ENCODE results near the gene IQSEC3. TPM values are rescaled to one million over a fixed set of nuclear protein-coding genes. Genes with fewer than 3 reads are reported as not detected.
"Not testable (repeated sequence)": the region's sequence is repeated elsewhere in the genome, so short reads cannot be mapped to it uniquely, and the experiment has no call there.

The IQSEC3 gene
- total RNA-seq, 1 donor: under 0.01 TPM

DNA sequence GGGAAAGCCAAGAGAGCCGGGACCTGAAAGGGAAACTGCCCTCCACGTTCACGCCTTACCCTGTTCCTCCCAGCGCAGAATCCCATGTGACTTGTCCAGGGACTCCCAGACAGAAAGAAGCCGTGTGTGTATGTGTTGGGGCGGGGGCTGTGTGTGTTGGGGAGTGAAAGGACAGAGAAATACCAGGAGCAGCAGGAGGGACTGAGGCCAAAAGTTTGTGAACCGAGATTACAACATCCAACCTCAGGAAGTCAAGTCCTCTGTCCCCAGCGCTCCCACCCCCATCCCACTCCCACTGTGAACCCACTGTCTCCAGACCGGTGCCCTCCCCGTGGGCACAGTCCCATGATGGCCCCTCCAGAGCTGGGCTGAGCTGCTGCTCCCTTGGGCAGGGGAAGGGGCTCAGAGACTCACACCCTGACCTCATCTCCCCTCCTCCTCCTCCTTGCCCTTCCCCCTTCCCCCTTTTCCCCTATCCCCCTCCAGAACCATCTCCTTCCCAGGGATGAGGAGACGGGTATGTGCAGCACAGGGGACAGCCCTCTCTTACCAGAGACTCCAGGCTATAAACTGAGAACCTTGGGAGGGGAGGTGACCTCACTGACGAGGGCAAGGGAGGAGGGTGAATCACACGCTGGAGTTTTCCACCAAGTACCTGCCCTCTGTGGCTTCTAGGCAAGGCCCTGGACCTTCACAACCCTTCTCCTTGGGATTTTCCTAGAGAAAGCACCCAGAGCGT, 147.6 kb downstream of the IQSEC3 start, which contains the start of gene SLC6A12:
TSS of gene SLC6A12 (minus strand) at position 155 of the 739 bp plus-strand sequence. CDS start 4,171 bp downstream, outside the sequence.
- DNase-seq (ENCODE audit: low read depth): peak; percentile 21
- TF ChIP-seq, protein P1, sequence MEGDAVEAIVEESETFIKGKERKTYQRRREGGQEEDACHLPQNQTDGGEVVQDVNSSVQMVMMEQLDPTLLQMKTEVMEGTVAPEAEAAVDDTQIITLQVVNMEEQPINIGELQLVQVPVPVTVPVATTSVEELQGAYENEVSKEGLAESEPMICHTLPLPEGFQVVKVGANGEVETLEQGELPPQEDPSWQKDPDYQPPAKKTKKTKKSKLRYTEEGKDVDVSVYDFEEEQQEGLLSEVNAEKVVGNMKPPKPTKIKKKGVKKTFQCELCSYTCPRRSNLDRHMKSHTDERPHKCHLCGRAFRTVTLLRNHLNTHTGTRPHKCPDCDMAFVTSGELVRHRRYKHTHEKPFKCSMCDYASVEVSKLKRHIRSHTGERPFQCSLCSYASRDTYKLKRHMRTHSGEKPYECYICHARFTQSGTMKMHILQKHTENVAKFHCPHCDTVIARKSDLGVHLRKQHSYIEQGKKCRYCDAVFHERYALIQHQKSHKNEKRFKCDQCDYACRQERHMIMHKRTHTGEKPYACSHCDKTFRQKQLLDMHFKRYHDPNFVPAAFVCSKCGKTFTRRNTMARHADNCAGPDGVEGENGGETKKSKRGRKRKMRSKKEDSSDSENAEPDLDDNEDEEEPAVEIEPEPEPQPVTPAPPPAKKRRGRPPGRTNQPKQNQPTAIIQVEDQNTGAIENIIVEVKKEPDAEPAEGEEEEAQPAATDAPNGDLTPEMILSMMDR (IDR thresholded peaks at IDR 0.05; ENCODE audit: insufficient read depth, low read depth, low read length): no peak
- H3K4me3 ChIP-seq (ENCODE audit: low read depth, low read length): no peak within 1 kb of the TSS

- TF ChIP-seq, protein P1 (IDR thresholded peaks at IDR 0.05; ENCODE audit: insufficient read depth, low read depth, low read length): no peak
- no peak for DNase-seq (ENCODE audit: low read depth)
- no peak overlapping the region for H3K4me3 ChIP-seq (ENCODE audit: low read depth, low read length)
Measured at GRCh38 chr12:215116-215515, 148.5 kb downstream of the IQSEC3 start.

DNA sequence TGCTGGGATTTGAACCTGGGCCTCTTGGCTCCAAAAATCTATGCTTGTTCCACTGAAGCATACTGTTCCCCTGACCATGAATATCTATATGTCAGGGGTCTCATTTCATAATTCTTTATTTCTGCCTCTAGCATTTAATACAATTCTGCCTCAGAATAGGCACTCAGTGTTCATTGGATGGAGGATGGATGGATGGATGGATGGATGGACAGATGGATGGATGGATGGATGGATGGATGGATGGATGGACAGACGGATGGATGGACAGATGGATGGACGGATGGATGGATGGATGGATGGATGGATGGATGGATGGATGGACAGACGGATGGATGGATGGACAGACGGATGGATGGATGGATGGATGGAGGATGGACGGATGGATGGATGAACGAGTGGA, 150.5 kb downstream of the IQSEC3 start:
- not testable (repeated sequence) for H3K4me3 ChIP-seq (ENCODE audit: low read depth, low read length); DNase-seq (ENCODE audit: low read depth)

DNA sequence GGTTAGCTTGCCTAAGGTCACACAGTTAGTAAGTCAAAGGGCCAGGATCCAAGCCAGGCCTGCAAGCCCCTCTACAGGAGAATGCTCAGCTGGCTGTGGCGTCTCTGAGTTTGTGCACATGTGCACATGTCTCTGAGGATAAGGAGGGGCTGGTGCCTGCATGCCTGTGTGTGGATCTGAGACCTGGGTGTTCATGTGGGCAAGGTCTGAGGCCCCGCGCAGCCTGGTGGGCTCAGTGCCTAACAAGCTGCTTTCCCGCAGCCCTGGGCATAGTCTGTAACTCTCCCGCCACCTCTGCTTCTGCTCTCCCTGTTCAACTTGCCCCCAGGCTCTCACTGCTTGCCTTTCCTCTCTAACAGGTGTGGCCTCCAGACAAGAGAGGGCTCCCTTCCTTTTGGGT, 151.7 kb downstream of the IQSEC3 start:
- TF ChIP-seq, protein P1 (IDR thresholded peaks at IDR 0.05; ENCODE audit: insufficient read depth, low read depth, low read length): no peak
- no peak for DNase-seq (ENCODE audit: low read depth)
- no peak overlapping the region for H3K4me3 ChIP-seq (ENCODE audit: low read depth, low read length)

DNA sequence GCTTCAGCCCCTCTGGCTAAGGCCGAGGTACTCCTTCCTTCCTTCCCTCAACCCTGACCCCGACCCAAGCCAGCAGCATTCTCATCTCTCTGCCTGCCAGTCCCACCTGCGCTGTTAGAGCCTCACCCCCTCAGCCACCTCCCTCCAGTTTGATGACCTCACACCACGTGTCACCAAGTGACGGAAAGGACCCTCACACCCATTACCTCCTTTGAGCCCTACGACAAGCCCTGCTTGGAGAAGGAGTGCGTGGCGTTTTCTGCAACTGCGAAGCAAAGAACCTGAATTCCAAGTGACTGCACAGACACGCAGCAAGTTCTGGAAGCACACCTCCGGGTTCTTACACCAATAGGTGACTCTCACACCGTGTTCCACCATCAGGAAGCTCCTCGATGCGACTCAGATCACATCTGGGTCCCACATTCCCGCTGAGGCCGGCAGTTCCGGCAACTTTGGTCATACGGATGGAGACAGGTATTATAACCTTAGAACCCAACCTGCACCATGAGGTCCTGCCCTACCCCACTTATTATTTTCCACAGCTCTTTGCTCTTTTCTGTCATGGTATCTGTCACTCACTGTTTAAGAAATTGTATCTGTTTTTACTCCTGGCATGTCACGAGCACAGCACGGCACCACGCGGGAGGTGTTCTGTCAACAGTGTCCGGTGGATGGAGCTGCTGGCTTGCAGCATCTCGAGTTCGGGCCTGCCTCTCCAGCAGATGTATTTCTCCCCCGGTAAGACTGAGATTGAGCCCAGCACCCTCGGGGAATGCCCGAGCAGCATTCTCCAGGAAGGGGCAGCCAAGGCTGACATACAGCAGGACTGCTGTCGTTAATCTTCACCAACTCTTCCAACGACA, 152.4 kb downstream of the IQSEC3 start:
- no peak for DNase-seq (ENCODE audit: low read depth)
- TF ChIP-seq, protein P1 (IDR thresholded peaks at IDR 0.05; ENCODE audit: insufficient read depth, low read depth, low read length): no peak

GRCh38 chr12:219891-220352, 153.4 kb downstream of the IQSEC3 start:
- peak; percentile 24 for DNase-seq (ENCODE audit: low read depth)

More for the DNA sequence above, 152.4 kb downstream of the IQSEC3 start:
- no peak overlapping the region for H3K4me3 ChIP-seq (ENCODE audit: low read depth, low read length)

More at GRCh38 chr12:219891-220352, 153.4 kb downstream of the IQSEC3 start:
- TF ChIP-seq, protein P1 (IDR thresholded peaks at IDR 0.05; ENCODE audit: insufficient read depth, low read depth, low read length): peak; percentile 55
- no peak overlapping the region for H3K4me3 ChIP-seq (ENCODE audit: low read depth, low read length)

All from fibroblast of villous mesenchyme (primary cell).